Measurements from ENCODE around the gene SUMF1. TPM values are rescaled to one million over a fixed set of nuclear protein-coding genes. Genes with fewer than 3 reads are reported as not detected.

Gene SUMF1
- total RNA-seq, 4 donors from 2014 or later, result 17.9 to 71.3 (median 30.3) TPM

- no peak for DNase-seq
- intact Hi-C loops (cut with DNase I; ENCODE audit: low total_unique reads), result no loop called here
Observed at GRCh38 chr3:4432259-4432658, 34.8 kb downstream of the SUMF1 start.

GRCh38 chr3:4429648-4430350 is 37.3 kb downstream of the SUMF1 start:
- Histone ChIP-seq H3K27ac (no peak overlapping the region), H3K9me3 (no peaks in the 10 kb centered on the region), H3K27me3 (no peaks in the 10 kb centered on the region), H3K36me3 (no peaks in the 10 kb centered on the region), H3K4me1 (no peaks in the 10 kb centered on the region), H3K4me3 (no peak overlapping the region)
- TF ChIP-seq CTCF (IDR thresholded peaks at IDR 0.05) (no peak), POLR2A (IDR thresholded peaks at IDR 0.05) (no peak)
- intact Hi-C loops (cut with DNase I; ENCODE audit: low total_unique reads), result no loop called here
- no peak for DNase-seq

More at GRCh38 chr3:4432259-4432658, 34.8 kb downstream of the SUMF1 start:
- Histone ChIP-seq H3K4me3 (no peak overlapping the region), H3K36me3 (no peaks in the 10 kb centered on the region), H3K4me1 (no peaks in the 10 kb centered on the region), H3K9me3 (no peaks in the 10 kb centered on the region), H3K27ac (no peak overlapping the region), H3K27me3 (no peaks in the 10 kb centered on the region)
- TF ChIP-seq CTCF (IDR thresholded peaks at IDR 0.05) (no peak), POLR2A (IDR thresholded peaks at IDR 0.05) (no peak)

GRCh38 chr3:4426782-4427344 is 40.2 kb downstream of the SUMF1 start:
- H3K4me1 ChIP-seq, result no peaks in the 10 kb centered on the region
- H3K4me3 ChIP-seq, result no peak overlapping the region
- H3K27ac ChIP-seq, result peak overlapping the region in 1 of 2 donors; percentile 64
- H3K27me3 ChIP-seq, result no peaks in the 10 kb centered on the region
- no peaks in the 10 kb centered on the region for H3K36me3 ChIP-seq
- H3K9me3 ChIP-seq, result no peaks in the 10 kb centered on the region
- intact Hi-C loops (cut with DNase I; ENCODE audit: low total_unique reads), result no loop called here
- no peak for DNase-seq
- TF ChIP-seq POLR2A (IDR thresholded peaks at IDR 0.05) (no peak), CTCF (IDR thresholded peaks at IDR 0.05) (no peak)

- TF ChIP-seq CTCF (IDR thresholded peaks at IDR 0.05) (no peak), POLR2A (IDR thresholded peaks at IDR 0.05) (no peak)
- Histone ChIP-seq H3K36me3 (no peaks in the 10 kb centered on the region), H3K27me3 (no peaks in the 10 kb centered on the region), H3K4me3 (no peak overlapping the region), H3K27ac (peak overlapping the region in 1 of 2 donors; percentile 64), H3K4me1 (no peaks in the 10 kb centered on the region), H3K9me3 (no peaks in the 10 kb centered on the region)
- no peak for DNase-seq
- intact Hi-C loops (cut with DNase I; ENCODE audit: low total_unique reads), result no loop called here
Observed at GRCh38 chr3:4426261-4426781, 40.7 kb downstream of the SUMF1 start.

- Histone ChIP-seq H3K4me1 (no peaks in the 10 kb centered on the region), H3K27me3 (no peaks in the 10 kb centered on the region), H3K36me3 (no peaks in the 10 kb centered on the region), H3K4me3 (no peak overlapping the region), H3K27ac (no peak overlapping the region), H3K9me3 (no peaks in the 10 kb centered on the region)
- intact Hi-C loops (cut with DNase I; ENCODE audit: low total_unique reads), result no loop called here
- TF ChIP-seq POLR2A (IDR thresholded peaks at IDR 0.05), result no peak
- TF ChIP-seq CTCF (IDR thresholded peaks at IDR 0.05), result no peak
- no peak for DNase-seq
Observed at GRCh38 chr3:4425707-4426106, 41.4 kb downstream of the SUMF1 start.

Data from uterus (tissue), 4 donors.